GM23338 (cell line): Measurements from ENCODE around the gene NPTXR. TPM values are rescaled to one million over a fixed set of nuclear protein-coding genes. Genes with fewer than 3 reads are reported as not detected.

Experiments
- ATAC-seq: fragments of 200-7000 bp; cut with Tn5 transposase; 3 replicates; pipeline ENCODE4 v1.9.1; 2020
- DNase-seq: peaks from one replicate; pipeline ENCODE4 v3.0.0-alpha.2; 2015; ENCODE audit warnings: low spot score
- H2AFZ ChIP-seq: fragments of 200-600 bp; sonication (generic); 2 replicates; pipeline ENCODE4 v1.8.0; 2016; ENCODE audit warnings: antibody characterized with exemption, mild to moderate bottlenecking, moderate library complexity
- H3F3A ChIP-seq: fragments of 200-600 bp; sonication (generic); replicated peaks from 2 replicates; pipeline ENCODE4 v1.8.0; 2017; ENCODE audit warnings: antibody characterized with exemption, mixed run types, low read depth
- H3K27ac ChIP-seq: fragments of 200-600 bp; sonication (generic); 2 replicates; pipeline ENCODE4 v1.6.1; 2016; ENCODE audit warnings: low read depth
- H3K27me3 ChIP-seq: fragments of 200-600 bp; sonication (generic); 2 replicates; pipeline ENCODE4 v1.8.0; 2016; ENCODE audit warnings: mild to moderate bottlenecking, mixed run types, moderate library complexity; ENCODE audit not compliant: insufficient read depth
- H3K36me3 ChIP-seq: fragments of 200-600 bp; sonication (generic); 2 replicates; pipeline ENCODE4 v1.8.0; 2016; ENCODE audit warnings: mild to moderate bottlenecking; ENCODE audit not compliant: insufficient read depth
- H3K4me1 ChIP-seq: fragments of 200-600 bp; sonication (generic); 2 replicates; pipeline ENCODE4 v1.8.0; 2016; ENCODE audit warnings: mild to moderate bottlenecking, moderate library complexity; ENCODE audit not compliant: insufficient read depth
- H3K4me2 ChIP-seq: fragments of 200-600 bp; sonication (generic); 2 replicates; pipeline ENCODE4 v1.7.1; 2017; ENCODE audit warnings: mixed run types
- H3K4me3 ChIP-seq: fragments of 200-600 bp; sonication (generic); 2 replicates; pipeline ENCODE4 v1.6.1; 2016; ENCODE audit warnings: mixed run types
- H3K79me2 ChIP-seq: fragments of 200-600 bp; sonication (generic); replicated peaks from 2 replicates; pipeline ENCODE4 v1.8.0; 2017; ENCODE audit warnings: mild to moderate bottlenecking; ENCODE audit not compliant: insufficient read depth
- H3K9me2 ChIP-seq: fragments of 200-600 bp; sonication (generic); 2 replicates; pipeline ENCODE4 v1.8.0; 2017; ENCODE audit not compliant: insufficient read depth
- H4K20me1 ChIP-seq: fragments of 200-600 bp; sonication (generic); replicated peaks from 2 replicates; pipeline ENCODE4 v1.8.0; 2017; ENCODE audit warnings: mild to moderate bottlenecking; ENCODE audit not compliant: insufficient read depth
- H3K27ac Mint-ChIP-seq: 2 replicates; pipeline ENCODE4 v1.8.0; 2020; ENCODE audit warnings: inconsistent platforms, mild to moderate bottlenecking, moderate library complexity, mixed read lengths
- H3K27me3 Mint-ChIP-seq: 3 replicates; pipeline ENCODE4 v1.8.0; 2022; ENCODE audit warnings: low read depth, mild to moderate bottlenecking, moderate library complexity, mixed read lengths, inconsistent platforms; ENCODE audit not compliant: insufficient read depth, poor library complexity
- H3K36me3 Mint-ChIP-seq: 3 replicates; pipeline ENCODE4 v1.8.0; 2021; ENCODE audit warnings: low read depth, mild to moderate bottlenecking, inconsistent platforms, moderate library complexity, mixed read lengths
- H3K4me1 Mint-ChIP-seq: 3 replicates; pipeline ENCODE4 v1.8.0; 2020; ENCODE audit warnings: mild to moderate bottlenecking, inconsistent platforms, mixed read lengths
- H3K4me3 Mint-ChIP-seq: 3 replicates; pipeline ENCODE4 v1.8.0; 2021; ENCODE audit warnings: moderate library complexity, mild to moderate bottlenecking, inconsistent platforms, mixed read lengths
- H3K9me3 Mint-ChIP-seq: 3 replicates; pipeline ENCODE4 v1.8.0; 2020; ENCODE audit warnings: moderate library complexity, mild to moderate bottlenecking, inconsistent platforms, mixed read lengths
- CREB1 ChIP-seq: fragments of 250-450 bp; sonication (Bioruptor Pico); IDR thresholded peaks from 2 replicates; pipeline ENCODE4 v1.5.0; 2020; ENCODE audit warnings: low read depth, mild to moderate bottlenecking, moderate library complexity
- JUNB ChIP-seq: IDR thresholded peaks from one replicate; pipeline ENCODE4 v1.6.1; 2016; ENCODE audit warnings: antibody characterized with exemption; ENCODE audit not compliant: unreplicated experiment
- polyA plus RNA-seq: library from polyadenylated mRNA; unstranded; fragments of >200 nt; fragmentation: Nextera tagmentation; extraction: Ambion mirVana; gene quantifications from 2 replicates; pipeline ENCODE4 v1.2.1, GENCODE V29; 2016
- total RNA-seq: library from RNA; depleted of rRNA; stranded (reverse); fragments of >200 nt; shearing (Covaris generic); gene quantifications from 2 replicates; pipeline ENCODE4 v1.2.3, GENCODE V29; 2014
- TF ChIP-seq, protein P1 (sequence below): fragments of 250-450 bp; sonication (Bioruptor Pico); IDR thresholded peaks from 2 replicates; pipeline ENCODE4 v1.5.0; 2020; ENCODE audit warnings: mild to moderate bottlenecking, moderate library complexity

NPTXR gene
- total and polyA plus RNA-seq, 2 experiments from 2014 or later: 0.89 to 13.4 TPM

DNA sequence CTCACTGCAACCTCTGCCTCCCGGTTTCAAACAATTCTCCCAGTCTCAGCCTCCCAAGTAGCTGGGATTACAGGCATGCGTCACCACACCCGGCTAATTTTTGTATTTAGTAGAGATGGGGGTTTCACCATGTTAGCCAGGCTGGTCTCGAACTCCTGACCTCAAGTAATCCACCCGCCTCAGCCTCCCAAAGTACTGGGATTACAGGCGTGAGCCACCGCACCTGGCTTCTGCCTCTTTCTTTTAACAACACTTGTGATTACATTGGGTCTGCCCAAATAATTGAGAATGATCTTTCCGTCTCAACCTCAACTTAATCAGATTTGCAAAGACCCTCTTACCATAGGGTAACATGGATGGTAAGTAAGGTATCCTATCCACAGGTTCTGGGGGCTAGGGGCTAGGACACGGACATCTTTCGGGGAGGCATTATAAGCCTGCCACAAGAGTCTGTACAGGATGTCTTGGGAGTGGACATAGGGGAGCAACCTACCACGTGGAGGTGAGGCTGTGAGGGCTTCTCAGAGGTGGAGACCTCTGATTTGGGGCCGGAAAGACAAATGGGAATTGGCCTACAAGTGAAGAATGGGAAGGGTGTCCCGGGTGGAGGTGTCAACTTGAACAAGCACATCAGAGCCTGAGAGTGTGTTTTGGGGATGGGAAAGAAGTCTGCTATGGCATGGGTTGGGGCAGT, 30.8 kb upstream of the NPTXR start (continued):
- TF ChIP-seq, protein P1, sequence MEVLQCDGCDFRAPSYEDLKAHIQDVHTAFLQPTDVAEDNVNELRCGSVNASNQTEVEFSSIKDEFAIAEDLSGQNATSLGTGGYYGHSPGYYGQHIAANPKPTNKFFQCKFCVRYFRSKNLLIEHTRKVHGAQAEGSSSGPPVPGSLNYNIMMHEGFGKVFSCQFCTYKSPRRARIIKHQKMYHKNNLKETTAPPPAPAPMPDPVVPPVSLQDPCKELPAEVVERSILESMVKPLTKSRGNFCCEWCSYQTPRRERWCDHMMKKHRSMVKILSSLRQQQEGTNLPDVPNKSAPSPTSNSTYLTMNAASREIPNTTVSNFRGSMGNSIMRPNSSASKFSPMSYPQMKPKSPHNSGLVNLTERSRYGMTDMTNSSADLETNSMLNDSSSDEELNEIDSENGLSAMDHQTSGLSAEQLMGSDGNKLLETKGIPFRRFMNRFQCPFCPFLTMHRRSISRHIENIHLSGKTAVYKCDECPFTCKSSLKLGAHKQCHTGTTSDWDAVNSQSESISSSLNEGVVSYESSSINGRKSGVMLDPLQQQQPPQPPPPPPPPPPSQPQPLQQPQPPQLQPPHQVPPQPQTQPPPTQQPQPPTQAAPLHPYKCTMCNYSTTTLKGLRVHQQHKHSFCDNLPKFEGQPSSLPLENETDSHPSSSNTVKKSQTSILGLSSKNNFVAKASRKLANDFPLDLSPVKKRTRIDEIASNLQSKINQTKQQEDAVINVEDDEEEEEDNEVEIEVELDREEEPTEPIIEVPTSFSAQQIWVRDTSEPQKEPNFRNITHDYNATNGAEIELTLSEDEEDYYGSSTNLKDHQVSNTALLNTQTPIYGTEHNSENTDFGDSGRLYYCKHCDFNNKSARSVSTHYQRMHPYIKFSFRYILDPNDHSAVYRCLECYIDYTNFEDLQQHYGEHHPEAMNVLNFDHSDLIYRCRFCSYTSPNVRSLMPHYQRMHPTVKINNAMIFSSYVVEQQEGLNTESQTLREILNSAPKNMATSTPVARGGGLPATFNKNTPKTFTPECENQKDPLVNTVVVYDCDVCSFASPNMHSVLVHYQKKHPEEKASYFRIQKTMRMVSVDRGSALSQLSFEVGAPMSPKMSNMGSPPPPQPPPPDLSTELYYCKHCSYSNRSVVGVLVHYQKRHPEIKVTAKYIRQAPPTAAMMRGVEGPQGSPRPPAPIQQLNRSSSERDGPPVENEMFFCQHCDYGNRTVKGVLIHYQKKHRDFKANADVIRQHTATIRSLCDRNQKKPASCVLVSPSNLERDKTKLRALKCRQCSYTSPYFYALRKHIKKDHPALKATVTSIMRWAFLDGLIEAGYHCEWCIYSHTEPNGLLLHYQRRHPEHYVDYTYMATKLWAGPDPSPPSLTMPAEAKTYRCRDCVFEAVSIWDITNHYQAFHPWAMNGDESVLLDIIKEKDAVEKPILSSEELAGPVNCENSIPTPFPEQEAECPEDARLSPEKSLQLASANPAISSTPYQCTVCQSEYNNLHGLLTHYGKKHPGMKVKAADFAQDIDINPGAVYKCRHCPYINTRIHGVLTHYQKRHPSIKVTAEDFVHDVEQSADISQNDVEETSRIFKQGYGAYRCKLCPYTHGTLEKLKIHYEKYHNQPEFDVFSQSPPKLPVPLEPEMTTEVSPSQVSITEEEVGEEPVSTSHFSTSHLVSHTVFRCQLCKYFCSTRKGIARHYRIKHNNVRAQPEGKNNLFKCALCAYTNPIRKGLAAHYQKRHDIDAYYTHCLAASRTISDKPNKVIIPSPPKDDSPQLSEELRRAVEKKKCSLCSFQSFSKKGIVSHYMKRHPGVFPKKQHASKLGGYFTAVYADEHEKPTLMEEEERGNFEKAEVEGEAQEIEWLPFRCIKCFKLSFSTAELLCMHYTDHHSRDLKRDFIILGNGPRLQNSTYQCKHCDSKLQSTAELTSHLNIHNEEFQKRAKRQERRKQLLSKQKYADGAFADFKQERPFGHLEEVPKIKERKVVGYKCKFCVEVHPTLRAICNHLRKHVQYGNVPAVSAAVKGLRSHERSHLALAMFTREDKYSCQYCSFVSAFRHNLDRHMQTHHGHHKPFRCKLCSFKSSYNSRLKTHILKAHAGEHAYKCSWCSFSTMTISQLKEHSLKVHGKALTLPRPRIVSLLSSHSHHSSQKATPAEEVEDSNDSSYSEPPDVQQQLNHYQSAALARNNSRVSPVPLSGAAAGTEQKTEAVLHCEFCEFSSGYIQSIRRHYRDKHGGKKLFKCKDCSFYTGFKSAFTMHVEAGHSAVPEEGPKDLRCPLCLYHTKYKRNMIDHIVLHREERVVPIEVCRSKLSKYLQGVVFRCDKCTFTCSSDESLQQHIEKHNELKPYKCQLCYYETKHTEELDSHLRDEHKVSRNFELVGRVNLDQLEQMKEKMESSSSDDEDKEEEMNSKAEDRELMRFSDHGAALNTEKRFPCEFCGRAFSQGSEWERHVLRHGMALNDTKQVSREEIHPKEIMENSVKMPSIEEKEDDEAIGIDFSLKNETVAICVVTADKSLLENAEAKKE (CRISPR knock-in tag): no peak

- Histone ChIP-seq H3K27ac (no peak overlapping the region), H3K4me1 (peaks cover 41% of the 10 kb centered on the region), H3K9me2 (no peaks in the 10 kb centered on the region), H3K4me3 (peak overlapping the region; percentile 92), H3K36me3 (peaks cover 6% of the 10 kb centered on the region; the same call in 1 of the 2 replicates), H3K79me2 (peaks cover 8% of the 10 kb centered on the region), H3K27me3 (no peaks in the 10 kb centered on the region; the same call in 1 of the 2 replicates), H2AFZ (peak overlapping the region; percentile 3; the same call in 1 of the 2 replicates), H4K20me1 (peaks cover 4% of the 10 kb centered on the region), H3F3A (0 out of 2 replicates have a peak, but pooled peaks cover 7% of the 10 kb centered on the region), H3K4me2 (peak overlapping the region; percentile 75)
- Mint-ChIP-seq H3K36me3 (peaks cover 19% of the 10 kb centered on the region), H3K4me3 (peak overlapping the region; percentile 93), H3K9me3 (no peaks in the 10 kb centered on the region), H3K27ac (no peak overlapping the region; the same call in 1 of the 2 replicates), H3K27me3 (peaks cover 8% of the 10 kb centered on the region), H3K4me1 (peaks cover 45% of the 10 kb centered on the region)
- DNase-seq: no peak
- ATAC-seq: no peak
- TF ChIP-seq JUNB (no peak), CREB1 (CRISPR knock-in tag) (no peak)
- TF ChIP-seq, protein P1 (CRISPR knock-in tag): no peak
Observed at GRCh38 chr22:38873469-38874411, 29.9 kb upstream of the NPTXR start.
